ENCODE data around the gene GPA33. TPM values are rescaled to one million over a fixed set of nuclear protein-coding genes. Genes with fewer than 3 reads are reported as not detected.

Gene GPA33
- total RNA-seq, 3 donors from 2014 or later (not counting 1 experiment from before 2014, with no cell fraction given): 2.9 to 4.6 (median 4.5) TPM

DNA sequence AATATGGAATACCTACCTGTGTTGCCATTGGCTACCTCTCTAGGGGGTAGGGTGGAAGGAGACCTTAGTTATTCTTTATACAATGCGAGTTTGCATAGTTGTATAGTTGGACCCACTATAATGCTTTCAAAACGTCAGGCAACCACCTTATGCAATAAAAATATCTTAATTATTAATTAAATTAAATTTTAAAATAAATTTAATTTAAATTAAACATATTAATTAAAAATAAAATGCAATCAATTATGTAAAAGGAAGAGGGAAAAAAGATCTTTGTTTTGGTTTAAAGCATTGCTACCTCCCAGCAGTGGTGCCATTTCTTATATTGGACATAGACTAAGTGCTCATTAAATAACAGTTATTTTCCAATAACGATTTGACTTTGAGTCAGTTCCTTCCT lies 22.3 kb downstream of the GPA33 start:
- Histone ChIP-seq H3K36me3 (ENCODE audit: control insufficient read depth, insufficient read depth, low read length) (no peaks in the 10 kb centered on the region), H3K4me1 (ENCODE audit: control insufficient read depth, insufficient read depth, low read length) (peaks cover 8% of the 10 kb centered on the region), H3K9me3 (ENCODE audit: control insufficient read depth, insufficient read depth, low read length) (no peaks in the 10 kb centered on the region), H3K27me3 (ENCODE audit: control insufficient read depth, insufficient read depth, low read length) (no peaks in the 10 kb centered on the region), H3K4me3 (ENCODE audit: low read length) (no peak overlapping the region), H3K27ac (ENCODE audit: low read length) (no peak overlapping the region)
- TF ChIP-seq, protein P1, sequence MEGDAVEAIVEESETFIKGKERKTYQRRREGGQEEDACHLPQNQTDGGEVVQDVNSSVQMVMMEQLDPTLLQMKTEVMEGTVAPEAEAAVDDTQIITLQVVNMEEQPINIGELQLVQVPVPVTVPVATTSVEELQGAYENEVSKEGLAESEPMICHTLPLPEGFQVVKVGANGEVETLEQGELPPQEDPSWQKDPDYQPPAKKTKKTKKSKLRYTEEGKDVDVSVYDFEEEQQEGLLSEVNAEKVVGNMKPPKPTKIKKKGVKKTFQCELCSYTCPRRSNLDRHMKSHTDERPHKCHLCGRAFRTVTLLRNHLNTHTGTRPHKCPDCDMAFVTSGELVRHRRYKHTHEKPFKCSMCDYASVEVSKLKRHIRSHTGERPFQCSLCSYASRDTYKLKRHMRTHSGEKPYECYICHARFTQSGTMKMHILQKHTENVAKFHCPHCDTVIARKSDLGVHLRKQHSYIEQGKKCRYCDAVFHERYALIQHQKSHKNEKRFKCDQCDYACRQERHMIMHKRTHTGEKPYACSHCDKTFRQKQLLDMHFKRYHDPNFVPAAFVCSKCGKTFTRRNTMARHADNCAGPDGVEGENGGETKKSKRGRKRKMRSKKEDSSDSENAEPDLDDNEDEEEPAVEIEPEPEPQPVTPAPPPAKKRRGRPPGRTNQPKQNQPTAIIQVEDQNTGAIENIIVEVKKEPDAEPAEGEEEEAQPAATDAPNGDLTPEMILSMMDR (IDR thresholded peaks at IDR 0.05): no peak
- no peak overlapping the region for H3K4me3 Mint-ChIP-seq
- no peak for ATAC-seq
- intact Hi-C loops (cut with micrococcal nuclease): loop anchor here (2.0 to 10.0 kb wide), 5 partner anchors 153 to 489 kb away; partner anchors contain the start of gene POU2F1
- H3K9me3 Mint-ChIP-seq: no peaks in the 10 kb centered on the region
- H3K36me3 Mint-ChIP-seq: no peaks in the 10 kb centered on the region
- no peak overlapping the region for H3K27ac Mint-ChIP-seq
- H3K27me3 Mint-ChIP-seq (ENCODE audit: low read depth in 2 of 2): no peaks in the 10 kb centered on the region
- WGBS (ENCODE audit: insufficient coverage): no CpG with 5 or more reads among the region's 3 CpGs
- peaks cover 0 to 16% of the 10 kb centered on the region in 2 donors for H3K4me1 Mint-ChIP-seq
- no peak for DNase-seq

DNA sequence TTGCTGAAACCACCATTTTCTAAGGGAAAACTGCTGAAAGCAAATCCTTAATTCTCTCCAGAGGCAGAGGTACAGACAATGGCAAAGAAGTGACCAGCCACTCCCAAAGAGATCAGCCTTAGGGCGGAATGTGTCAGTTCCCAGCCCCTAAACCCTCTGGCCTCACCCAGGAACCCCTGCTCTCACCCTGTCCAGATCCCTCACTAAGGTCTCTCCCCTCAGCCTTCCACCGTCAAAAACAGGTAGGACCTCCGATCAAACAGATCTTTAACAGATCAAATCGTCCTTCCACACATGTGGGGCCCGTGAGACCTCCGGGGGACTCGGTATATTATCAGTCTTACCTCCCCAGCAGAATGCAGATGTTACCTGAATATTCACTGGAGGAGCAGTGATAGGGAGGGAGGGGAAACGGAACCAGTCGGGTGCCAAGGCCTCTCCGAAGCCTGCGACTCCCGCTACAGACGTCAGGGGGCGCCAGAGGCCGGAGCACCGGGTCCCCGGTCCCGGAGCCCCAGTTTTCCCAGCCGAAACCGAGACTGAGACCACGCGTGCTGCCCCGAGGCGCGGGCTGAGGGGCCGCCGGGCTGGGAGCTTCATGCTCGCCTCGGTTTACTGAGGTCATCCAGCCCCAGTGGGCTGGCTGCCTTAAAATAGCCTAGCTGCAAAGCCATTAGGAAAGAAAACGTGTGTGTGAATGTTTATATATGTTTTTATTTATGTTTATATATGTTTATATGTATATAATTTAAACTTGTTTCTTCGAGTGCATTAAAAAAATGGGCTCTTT lies 23.6 kb downstream of the GPA33 start:
- peak overlapping the region; percentile 38 for H3K4me3 Mint-ChIP-seq
- Histone ChIP-seq H3K27me3 (ENCODE audit: control insufficient read depth, insufficient read depth, low read length) (no peaks in the 10 kb centered on the region), H3K4me1 (ENCODE audit: control insufficient read depth, insufficient read depth, low read length) (peaks cover 8% of the 10 kb centered on the region), H3K4me3 (ENCODE audit: low read length) (no peak overlapping the region), H3K36me3 (ENCODE audit: control insufficient read depth, insufficient read depth, low read length) (no peaks in the 10 kb centered on the region), H3K27ac (ENCODE audit: low read length) (no peak overlapping the region), H3K9me3 (ENCODE audit: control insufficient read depth, insufficient read depth, low read length) (no peaks in the 10 kb centered on the region)
- intact Hi-C loops (cut with micrococcal nuclease): loop anchor here (1.0 to 10.0 kb wide), 6 partner anchors 63 to 491 kb away; partner anchors contain the start of gene POU2F1
- no peaks in the 10 kb centered on the region for H3K9me3 Mint-ChIP-seq
- peak; percentile 83 to 100 (median 98) for ATAC-seq
- H3K27me3 Mint-ChIP-seq (ENCODE audit: low read depth in 2 of 2): no peaks in the 10 kb centered on the region
- no peak overlapping the region for H3K27ac Mint-ChIP-seq
- H3K4me1 Mint-ChIP-seq: peaks cover 0 to 16% of the 10 kb centered on the region in 2 donors
- TF ChIP-seq, protein P1 (IDR thresholded peaks at IDR 0.05): peak; percentile 99
- peak; percentile 81 to 85 for DNase-seq
- no peaks in the 10 kb centered on the region for H3K36me3 Mint-ChIP-seq
- WGBS (ENCODE audit: insufficient coverage): 10% methylated on average over 28 of the region's 31 CpGs

DNA sequence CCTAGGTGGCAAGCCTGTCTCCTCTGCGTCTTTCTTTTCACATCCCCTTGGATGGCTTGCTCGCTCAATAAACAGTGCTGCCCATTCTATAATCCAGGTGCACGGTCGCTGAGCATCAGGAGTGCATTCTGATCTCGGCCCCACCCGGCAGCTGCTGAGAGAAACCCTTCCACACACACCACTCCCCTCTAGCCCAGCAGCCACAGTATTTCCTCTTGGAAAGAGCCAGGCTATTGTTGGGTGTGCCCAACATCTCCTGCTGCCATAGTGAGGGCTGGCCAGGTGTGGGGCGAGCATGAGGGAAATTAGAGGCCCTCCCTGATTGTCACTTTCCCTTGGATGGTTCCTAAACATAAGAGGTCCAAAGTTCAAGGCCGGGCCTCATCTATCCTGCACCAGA lies 24.7 kb downstream of the GPA33 start:
- intact Hi-C loops (cut with micrococcal nuclease): loop anchor here (5.0 to 10.0 kb wide), 3 partner anchors 339 to 492 kb away; no protein-coding TSS in a partner anchor
- WGBS (ENCODE audit: insufficient coverage): 92% methylated on average over 8 of the region's 8 CpGs
- H3K36me3 Mint-ChIP-seq: no peaks in the 10 kb centered on the region
- H3K27ac ChIP-seq (ENCODE audit: low read length): no peak overlapping the region
- no peak for ATAC-seq
- H3K27ac Mint-ChIP-seq: no peak overlapping the region
- H3K4me1 ChIP-seq (ENCODE audit: control insufficient read depth, insufficient read depth, low read length): peaks cover 8% of the 10 kb centered on the region
- H3K27me3 ChIP-seq (ENCODE audit: control insufficient read depth, insufficient read depth, low read length): no peaks in the 10 kb centered on the region
- H3K9me3 Mint-ChIP-seq: no peaks in the 10 kb centered on the region
- H3K4me3 Mint-ChIP-seq: no peak overlapping the region
- no peak for DNase-seq
- H3K4me3 ChIP-seq (ENCODE audit: low read length): no peak overlapping the region
- H3K36me3 ChIP-seq (ENCODE audit: control insufficient read depth, insufficient read depth, low read length): no peaks in the 10 kb centered on the region
- peaks cover 0 to 3% of the 10 kb centered on the region in 2 donors for H3K27me3 Mint-ChIP-seq (ENCODE audit: low read depth in 2 of 2)
- H3K4me1 Mint-ChIP-seq: peaks cover 0 to 13% of the 10 kb centered on the region in 2 donors
- TF ChIP-seq, protein P1 (IDR thresholded peaks at IDR 0.05): no peak
- H3K9me3 ChIP-seq (ENCODE audit: control insufficient read depth, insufficient read depth, low read length): no peaks in the 10 kb centered on the region
